Keratinocyte (primary cell): ENCODE data around the gene SF1.

Source experiments
- CTCF ChIP-seq, 3 experiments: IDR thresholded peaks in 1 of 3; conservative IDR thresholded peaks in 1 of 3; optimal IDR thresholded peaks in 1 of 3; 2 replicates in 2 of 3; 3 replicates in 1 of 3; pipeline versions ENCODE3 to v1.5.1; 2011; ENCODE audit warnings: low read length in 3 of 3, mild to moderate bottlenecking in 3 of 3, moderate library complexity in 2 of 3, control low read depth in 1 of 3, inconsistent platforms in 1 of 3; ENCODE audit not compliant: insufficient read depth in 2 of 3; ENCODE audit errors: extremely low read depth in 1 of 3
- EZH2 ChIP-seq: IDR thresholded peaks from one replicate; pipeline ENCODE4 v1.6.1; 2012; ENCODE audit warnings: inconsistent platforms, mild to moderate bottlenecking, low read length, moderate library complexity

- TF ChIP-seq CTCF (optimal IDR thresholded peaks at IDR 0.05 in 1 of 3, IDR thresholded peaks at IDR 0.05 in 1 of 3, conservative IDR thresholded peaks at IDR 0.05 in 1 of 3; ENCODE audit: extremely low read depth in 1 of 3, insufficient read depth in 2 of 3, low read length in 3 of 3), result no peak
- no peak for TF ChIP-seq EZH2
Observed at GRCh38 chr11:64765851-64766665, 12.3 kb downstream of the SF1 start.
